HG03469 (cell line): ENCODE data around the gene TBC1D19.
"Not testable (repeated sequence)": the region's sequence is repeated elsewhere in the genome, so short reads cannot be mapped to it uniquely, and the experiment has no call there.

ENCODE experiments used
- ATAC-seq: cut with Tn5 transposase; IDR thresholded peaks from one replicate; pipeline ENCODE4 v1.9.1; 2021; ENCODE audit warnings: mild to moderate bottlenecking, moderate library complexity, moderate number of reproducible peaks; ENCODE audit not compliant: unreplicated experiment

TBC1D19 gene

GRCh38 chr4:26583865-26584652 lies at the start of gene TBC1D19:
Gene TBC1D19, plus strand, starts transcription at chr4:26584084. Its CDS starts 110 bp downstream, at chr4:26584194.
- ATAC-seq: peak; percentile 99

DNA sequence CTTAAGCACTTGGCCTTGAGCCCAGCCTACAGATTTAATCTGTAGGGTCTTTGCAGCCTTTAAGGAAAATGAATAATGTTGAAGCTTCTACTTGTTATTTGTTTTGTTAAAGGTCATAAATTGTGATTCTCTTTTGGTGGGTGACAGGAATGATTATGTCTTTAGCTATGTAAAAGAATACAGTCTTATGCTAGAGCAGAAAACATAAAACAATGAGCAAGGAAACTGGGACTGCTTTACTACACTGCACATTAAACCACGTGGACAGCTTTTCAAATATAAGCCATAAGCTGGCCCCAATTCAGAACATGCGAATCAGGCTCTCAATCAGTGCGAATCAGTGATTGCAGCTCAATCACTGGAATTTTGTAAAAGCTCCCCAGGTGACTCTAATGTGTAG lies 40.9 kb upstream of the TBC1D19 start:
- no peak for ATAC-seq

GRCh38 chr4:26544421-26544820 lies 39.5 kb upstream of the TBC1D19 start:
- ATAC-seq: no peak

DNA sequence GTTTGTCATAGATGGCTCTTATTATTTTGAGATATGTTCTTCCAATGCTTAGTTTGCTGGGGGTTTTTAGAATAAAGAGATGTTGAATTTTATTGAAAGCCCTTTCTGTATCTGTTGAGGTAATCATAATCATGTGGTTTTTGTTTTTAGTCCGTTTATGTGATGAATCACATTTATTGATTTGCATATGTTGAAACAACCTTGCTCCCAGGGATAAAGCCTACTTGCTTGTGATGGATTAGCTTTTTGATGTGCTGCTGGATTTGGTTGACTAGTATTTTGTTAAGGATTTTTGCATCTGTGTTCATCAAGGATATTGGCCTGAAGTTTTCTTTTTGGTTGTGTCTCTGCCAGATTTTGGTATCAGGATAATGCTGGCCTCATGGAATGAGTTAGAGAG lies 35.5 kb upstream of the TBC1D19 start:
- not testable (repeated sequence) for ATAC-seq

DNA sequence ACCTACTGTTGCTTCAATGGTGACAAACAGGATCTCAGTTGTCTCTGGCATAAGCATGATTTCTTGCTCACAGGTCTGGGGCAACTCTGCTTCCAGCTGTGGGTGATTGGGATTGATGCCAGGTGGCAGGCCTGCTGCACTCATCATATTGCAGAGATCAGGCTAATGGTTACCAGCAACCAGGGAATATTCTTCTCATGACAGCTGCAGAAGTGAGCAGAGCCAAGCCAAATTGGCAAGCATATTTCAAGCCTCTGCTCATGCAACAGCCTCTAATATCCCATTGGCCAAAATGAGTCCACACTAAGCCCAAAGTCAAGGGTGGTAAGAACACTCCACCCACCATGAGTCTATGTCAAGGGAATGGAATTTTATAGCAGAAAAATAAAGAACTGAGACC lies 26.7 kb upstream of the TBC1D19 start:
- no peak for ATAC-seq

GRCh38 chr4:26558166-26558895 lies 25.6 kb upstream of the TBC1D19 start:
- ATAC-seq: no peak

DNA sequence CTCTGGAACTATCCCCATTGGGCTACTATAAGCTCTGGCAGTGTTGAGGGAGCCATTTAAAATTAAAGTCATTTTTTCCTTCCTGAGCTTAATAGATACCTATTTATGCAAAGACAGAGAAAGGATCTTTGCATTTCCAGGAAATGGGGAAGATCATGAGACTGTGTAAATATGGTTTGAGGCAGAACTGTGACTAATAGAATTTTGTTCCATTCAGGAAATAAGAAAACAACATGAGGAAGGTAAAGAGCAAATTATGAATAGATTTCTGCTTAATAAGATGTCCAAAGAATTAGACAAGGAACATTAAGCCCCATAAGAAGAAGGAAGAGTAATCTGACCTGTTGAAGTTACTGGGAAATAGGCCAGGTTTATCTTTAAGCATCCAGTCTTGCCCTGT lies 17.8 kb upstream of the TBC1D19 start:
- ATAC-seq: no peak

DNA sequence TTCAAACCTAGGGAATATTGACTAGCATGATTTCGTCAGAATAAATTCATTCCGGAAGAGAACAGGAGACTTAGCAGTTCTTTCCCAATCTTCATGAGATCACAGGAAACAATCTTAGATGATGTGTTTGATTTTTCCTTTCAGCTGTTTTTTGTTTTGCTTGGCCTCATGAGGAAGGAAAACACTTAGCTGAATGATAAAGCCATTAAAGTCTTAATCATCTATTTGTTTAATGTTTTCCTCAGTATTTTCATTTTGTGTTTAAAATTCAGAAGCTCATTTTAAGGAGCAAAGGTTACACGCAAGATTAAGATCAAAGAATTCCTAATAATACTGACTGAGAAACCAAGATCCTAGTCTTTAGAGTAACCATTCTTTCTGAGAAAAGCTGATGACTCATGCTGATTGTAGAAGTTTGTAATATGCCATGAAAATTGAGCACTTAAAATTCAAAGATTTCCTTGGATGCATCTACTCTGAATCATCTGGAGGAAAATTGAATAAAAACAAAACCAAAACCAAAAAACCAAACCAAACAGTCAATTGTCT lies 15.4 kb upstream of the TBC1D19 start:
- no peak for ATAC-seq

DNA sequence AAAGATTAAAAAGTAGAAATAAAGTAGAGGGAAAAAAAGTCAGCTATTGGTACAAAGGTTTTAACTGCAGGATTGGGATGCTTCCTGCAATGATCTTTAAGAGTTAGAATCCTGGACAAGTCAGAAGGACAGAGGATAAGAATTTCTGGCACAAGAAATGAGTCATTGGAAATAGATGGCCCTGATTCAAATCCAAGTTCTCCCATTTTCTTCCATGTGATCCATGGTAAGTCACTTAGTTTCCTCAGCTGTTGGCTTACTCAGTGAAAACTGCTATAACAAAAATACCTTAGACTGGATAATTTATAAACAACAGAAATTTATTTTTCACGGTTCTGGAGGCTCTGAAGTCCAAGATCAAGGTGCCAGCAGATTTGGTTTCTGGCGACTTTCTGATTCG lies 13.3 kb upstream of the TBC1D19 start:
- ATAC-seq: no peak

GRCh38 chr4:26573389-26573794 lies 10.5 kb upstream of the TBC1D19 start:
- ATAC-seq: no peak

- no peak for ATAC-seq
Measured at GRCh38 chr4:26574563-26574962, 9.3 kb upstream of the TBC1D19 start.

- no peak for ATAC-seq
Measured at GRCh38 chr4:26576231-26576739, 7.6 kb upstream of the TBC1D19 start.

- no peak for ATAC-seq
Measured at GRCh38 chr4:26577066-26577465, 6.8 kb upstream of the TBC1D19 start.

DNA sequence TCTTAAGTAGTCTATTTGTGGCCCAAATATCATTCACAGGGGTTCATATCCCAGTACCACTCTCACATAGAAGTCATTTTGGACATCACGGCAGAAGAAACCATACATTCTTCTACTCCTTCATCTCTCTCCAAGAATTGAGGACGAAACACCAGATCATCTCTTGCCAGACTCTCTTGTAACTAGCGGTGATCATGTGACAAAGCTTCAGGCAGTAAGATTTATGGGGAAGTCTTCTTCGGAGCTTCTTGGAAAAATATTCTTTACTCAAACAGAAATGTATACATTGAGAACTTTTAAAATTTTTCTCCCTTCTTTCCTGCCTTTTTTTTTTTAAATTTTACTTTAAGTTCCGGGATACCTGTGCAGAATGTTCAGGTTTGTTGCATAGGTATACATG lies 4.7 kb upstream of the TBC1D19 start:
- no peak for ATAC-seq

GRCh38 chr4:26581341-26581740 lies 2.5 kb upstream of the TBC1D19 start:
- ATAC-seq: not testable (repeated sequence)

- peak; percentile 45 for ATAC-seq
Measured at GRCh38 chr4:26583538-26583864, 383 bp upstream of the TBC1D19 start.

DNA sequence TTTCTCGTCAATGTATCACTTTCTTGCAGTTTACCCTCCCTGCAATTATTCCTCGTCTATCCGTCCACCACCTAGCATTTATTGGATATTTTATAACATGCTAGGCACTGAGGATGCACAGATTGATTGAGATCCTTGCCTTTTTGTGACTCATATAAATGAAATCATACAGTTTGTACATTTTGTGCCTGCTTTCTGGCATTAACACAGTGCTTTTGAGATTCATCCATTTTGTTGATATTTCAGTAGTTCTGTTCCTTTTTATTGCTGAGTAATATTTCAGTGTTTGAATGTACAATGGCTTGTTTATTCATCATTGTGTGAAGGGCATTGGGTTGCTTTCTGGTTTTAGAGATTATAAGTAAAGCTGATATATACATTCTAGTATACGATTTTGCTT lies 841 bp downstream of the TBC1D19 start:
- no peak for ATAC-seq

GRCh38 chr4:26589705-26590104 lies 5.8 kb downstream of the TBC1D19 start:
- no peak for ATAC-seq

- ATAC-seq: no peak
Measured at GRCh38 chr4:26590639-26591038, 6.8 kb downstream of the TBC1D19 start.

DNA sequence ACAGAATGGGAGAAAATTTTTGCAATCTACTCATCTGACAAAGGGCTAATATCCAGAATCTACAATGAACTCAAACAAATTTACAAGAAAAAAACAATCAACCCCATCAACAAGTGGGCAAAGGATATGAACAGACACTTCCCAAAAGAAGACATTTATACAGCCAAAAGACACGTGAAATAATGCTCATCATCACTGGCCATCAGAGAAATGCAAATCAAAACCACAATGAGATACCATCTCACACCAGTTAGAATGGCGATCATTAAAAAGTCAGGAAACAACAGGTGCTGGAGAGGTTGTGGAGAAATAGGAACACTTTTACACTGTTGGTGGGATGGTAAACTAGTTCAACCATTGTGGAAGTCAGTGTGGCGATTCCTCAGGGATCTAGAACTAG lies 9.7 kb downstream of the TBC1D19 start:
- ATAC-seq: not testable (repeated sequence)

GRCh38 chr4:26594371-26594770 lies 10.5 kb downstream of the TBC1D19 start:
- no peak for ATAC-seq

DNA sequence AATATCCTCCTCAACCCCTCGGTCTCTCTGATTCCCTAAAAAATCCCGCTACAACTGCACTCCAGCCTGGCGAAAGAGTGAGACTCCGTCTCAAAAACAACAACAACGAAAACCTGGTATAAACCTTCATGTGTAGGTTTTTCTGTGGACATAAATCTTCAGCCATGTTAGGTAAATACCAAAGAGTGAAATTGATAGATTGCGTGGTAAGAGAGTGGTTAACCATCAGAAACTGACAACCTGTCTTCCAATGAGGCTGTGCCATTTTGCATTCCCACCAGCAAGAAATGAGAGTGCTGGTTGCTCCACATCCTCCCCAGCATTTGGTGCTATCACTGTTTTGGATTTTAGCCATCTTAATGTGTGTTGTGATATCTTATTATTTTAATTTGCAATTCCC lies 10.9 kb downstream of the TBC1D19 start:
- ATAC-seq: no peak
